HUES6 (cell line): ENCODE data around the gene KLF9.

Source experiments
- H3K27ac ChIP-seq: 2 replicates; pipeline ENCODE4 v1.7.0; 2013; ENCODE audit warnings: low read depth, mild to moderate bottlenecking, low read length, inconsistent platforms
- H3K27me3 ChIP-seq: 2 replicates; pipeline ENCODE4 v1.6.1; 2013; ENCODE audit warnings: low read length; ENCODE audit not compliant: control insufficient read depth, insufficient read depth
- H3K36me3 ChIP-seq: 2 replicates; pipeline ENCODE4 v1.6.1; 2013; ENCODE audit warnings: low read length; ENCODE audit not compliant: control insufficient read depth, insufficient read depth
- H3K4me1 ChIP-seq: 2 replicates; pipeline ENCODE4 v1.6.1; 2013; ENCODE audit warnings: low read length; ENCODE audit not compliant: control insufficient read depth, insufficient read depth
- H3K4me3 ChIP-seq: 2 replicates; pipeline ENCODE4 v1.5.1; 2013; ENCODE audit warnings: low read depth, low read length
- H3K9ac ChIP-seq: one replicate; pipeline ENCODE4 v1.6.1; 2013; ENCODE audit warnings: mild to moderate bottlenecking, low read length
- H3K9me3 ChIP-seq: 2 replicates; pipeline ENCODE4 v1.6.1; 2013; ENCODE audit warnings: low read depth, low read length; ENCODE audit not compliant: control insufficient read depth, insufficient read depth

The KLF9 gene

DNA sequence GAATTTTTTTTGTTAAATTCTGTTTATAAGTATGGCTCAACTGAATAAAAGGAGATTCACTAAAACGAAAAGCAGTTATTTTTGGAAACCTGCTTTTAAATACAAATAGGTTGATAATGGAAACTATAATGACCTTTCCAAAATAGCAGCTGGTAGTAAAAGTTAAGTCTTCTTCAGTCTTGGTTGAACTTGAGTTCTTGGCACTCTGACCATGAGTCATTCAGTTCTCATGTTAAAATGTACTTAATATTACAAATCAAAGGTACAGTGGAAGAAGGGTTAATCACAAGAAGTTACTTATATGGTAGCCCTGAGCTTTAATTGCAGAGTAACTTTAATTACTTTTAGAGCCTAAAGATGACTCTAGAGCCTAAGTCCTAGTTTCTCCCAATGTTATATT lies 62.1 kb downstream of the KLF9 start:
- Histone ChIP-seq H3K9me3 (no peaks in the 10 kb centered on the region), H3K9ac (no peak overlapping the region), H3K4me3 (no peak overlapping the region), H3K4me1 (no peaks in the 10 kb centered on the region), H3K27me3 (no peaks in the 10 kb centered on the region), H3K36me3 (peaks cover 41% of the 10 kb centered on the region), H3K27ac (no peak overlapping the region)

DNA sequence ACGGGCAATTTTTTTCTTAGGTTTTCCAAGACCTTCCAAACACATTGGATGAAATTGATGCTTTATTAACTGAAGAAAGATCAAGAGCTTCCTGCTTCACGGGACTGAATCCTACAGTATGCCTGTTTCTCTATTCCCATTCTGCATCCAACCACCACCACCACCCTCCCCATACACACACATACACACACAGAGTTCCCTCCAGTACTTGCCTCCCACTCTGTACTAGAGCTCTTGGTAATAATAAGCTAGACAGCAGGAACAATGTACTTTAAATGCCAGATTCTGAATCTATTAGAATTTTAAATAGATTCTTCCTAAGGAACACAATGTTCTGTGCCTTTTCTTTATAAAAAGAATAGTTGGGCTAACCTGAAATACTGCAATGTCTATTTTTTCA lies 67.4 kb downstream of the KLF9 start:
- no peak overlapping the region for H3K27ac ChIP-seq
- H3K27me3 ChIP-seq: no peaks in the 10 kb centered on the region
- H3K4me3 ChIP-seq: no peak overlapping the region
- no peaks in the 10 kb centered on the region for H3K4me1 ChIP-seq
- H3K36me3 ChIP-seq: peaks cover 52% of the 10 kb centered on the region
- no peaks in the 10 kb centered on the region for H3K9me3 ChIP-seq
- H3K9ac ChIP-seq: no peak overlapping the region

DNA sequence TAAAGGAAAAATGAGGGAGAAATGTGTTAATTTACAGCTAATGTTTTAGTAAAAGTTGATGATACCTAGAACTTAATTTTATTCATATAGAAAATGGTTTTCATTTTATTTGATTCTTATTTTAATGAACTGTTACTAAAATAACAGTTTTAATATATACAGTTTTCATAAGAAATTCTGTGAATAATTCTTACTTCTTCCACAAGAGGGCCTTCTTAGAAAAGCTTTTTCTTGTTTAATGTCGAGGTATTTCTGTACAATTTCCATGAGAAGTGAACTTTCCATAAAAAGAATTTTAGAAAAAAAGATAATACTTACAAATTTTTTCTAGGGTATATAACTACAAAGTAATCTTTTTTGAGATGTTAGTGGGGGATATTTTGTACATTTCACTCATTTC lies 73.9 kb downstream of the KLF9 start:
- H3K4me1 ChIP-seq: no peaks in the 10 kb centered on the region
- H3K27ac ChIP-seq: no peak overlapping the region
- no peaks in the 10 kb centered on the region for H3K9me3 ChIP-seq
- H3K4me3 ChIP-seq: no peak overlapping the region
- no peaks in the 10 kb centered on the region for H3K27me3 ChIP-seq
- no peak overlapping the region for H3K9ac ChIP-seq
- peaks cover 21% of the 10 kb centered on the region for H3K36me3 ChIP-seq
